Loucy (cell line): Measurements from ENCODE around the gene RNU2-1.
"Not testable (repeated sequence)": the region's sequence is repeated elsewhere in the genome, so short reads cannot be mapped to it uniquely, and the experiment has no call there.

Experiments used
- EZH2phosphoT487 ChIP-seq: fragments of 200-600 bp; IDR thresholded peaks from 2 replicates; pipeline ENCODE4 v1.6.1; 2018; ENCODE audit warnings: antibody characterized with exemption, mild to moderate bottlenecking, moderate library complexity, borderline replicate concordance
- TF ChIP-seq, protein P1 (sequence below): fragments of 200-600 bp; sonication (generic); conservative IDR thresholded peaks from 2 replicates; pipeline ENCODE4 v1.5.1; 2014; ENCODE audit warnings: mild to moderate bottlenecking, antibody characterized with exemption, low read length

GRCh38 chr17:43240596-43241352 is 7.0 kb upstream of the RNU2-1 start:
- TF ChIP-seq, protein P1, sequence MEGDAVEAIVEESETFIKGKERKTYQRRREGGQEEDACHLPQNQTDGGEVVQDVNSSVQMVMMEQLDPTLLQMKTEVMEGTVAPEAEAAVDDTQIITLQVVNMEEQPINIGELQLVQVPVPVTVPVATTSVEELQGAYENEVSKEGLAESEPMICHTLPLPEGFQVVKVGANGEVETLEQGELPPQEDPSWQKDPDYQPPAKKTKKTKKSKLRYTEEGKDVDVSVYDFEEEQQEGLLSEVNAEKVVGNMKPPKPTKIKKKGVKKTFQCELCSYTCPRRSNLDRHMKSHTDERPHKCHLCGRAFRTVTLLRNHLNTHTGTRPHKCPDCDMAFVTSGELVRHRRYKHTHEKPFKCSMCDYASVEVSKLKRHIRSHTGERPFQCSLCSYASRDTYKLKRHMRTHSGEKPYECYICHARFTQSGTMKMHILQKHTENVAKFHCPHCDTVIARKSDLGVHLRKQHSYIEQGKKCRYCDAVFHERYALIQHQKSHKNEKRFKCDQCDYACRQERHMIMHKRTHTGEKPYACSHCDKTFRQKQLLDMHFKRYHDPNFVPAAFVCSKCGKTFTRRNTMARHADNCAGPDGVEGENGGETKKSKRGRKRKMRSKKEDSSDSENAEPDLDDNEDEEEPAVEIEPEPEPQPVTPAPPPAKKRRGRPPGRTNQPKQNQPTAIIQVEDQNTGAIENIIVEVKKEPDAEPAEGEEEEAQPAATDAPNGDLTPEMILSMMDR: not testable (repeated sequence)
- TF ChIP-seq EZH2phosphoT487: not testable (repeated sequence)
